ENCODE data around the gene POC1B. TPM values are rescaled to one million over a fixed set of nuclear protein-coding genes. Genes with fewer than 3 reads are reported as not detected.

Gene POC1B
- total and polyA plus RNA-seq, 4 experiments from 2014 or later = 19.8 to 46.3 (median 24.8) TPM

- intact Hi-C loops (cut with micrococcal nuclease) = no loop called here
Observed at GRCh38 chr12:89476904-89477595, 48.8 kb downstream of the POC1B start.

GRCh38 chr12:89476232-89476631 lies 49.6 kb downstream of the POC1B start:
- Mint-ChIP-seq H3K9me3 (no peaks in the 10 kb centered on the region), H3K36me3 (peaks cover 0 to 1% of the 10 kb centered on the region in 2 donors), H3K4me1 (peaks cover 15 to 36% (median 27%) of the 10 kb centered on the region in 4 donors), H3K27ac (peak overlapping the region in 2 of 7 donors; percentile 27 to 51), H3K27me3 (no peaks in the 10 kb centered on the region), H3K4me3 (peak overlapping the region in 1 of 8 donors; percentile 17)
- DNase-seq = no peak
- no peak overlapping the region for H3K4me3 ChIP-seq (ENCODE audit: low read length in 2 of 2)
- no peaks in the 10 kb centered on the region for H3K36me3 ChIP-seq (ENCODE audit: insufficient read depth, low read length)
- no peaks in the 10 kb centered on the region for H3K27me3 ChIP-seq (ENCODE audit: insufficient read depth, low read length)
- no peak overlapping the region for H3K27ac ChIP-seq (ENCODE audit: low read depth, low read length)
- H3K9me3 ChIP-seq (ENCODE audit: control insufficient read depth in 1 of 2, low read length in 2 of 2) = no peaks in the 10 kb centered on the region
- intact Hi-C loops (cut with micrococcal nuclease) = no loop called here
- peaks cover 23% of the 10 kb centered on the region for H3K4me1 ChIP-seq (ENCODE audit: insufficient read depth, low read length)
- ChIA-PET POLR2A (ENCODE audit: partially characterized antibody) (no interaction called here), CTCF (ENCODE audit: partially characterized antibody) (interaction anchor here (1.5 kb wide), 1 partner anchor 11 kb away, joined by 3 read pairs; no protein-coding TSS in a partner anchor)

More at GRCh38 chr12:89476904-89477595, 48.8 kb downstream of the POC1B start:
- CTCF ChIA-PET (ENCODE audit: partially characterized antibody) = interaction anchor here (1.3 to 1.5 kb wide), 4 partner anchors 10 to 47 kb away, joined by 3 to 6 read pairs (median 4); partner anchors contain the start of gene GALNT4
- peaks cover 23% of the 10 kb centered on the region for H3K4me1 ChIP-seq (ENCODE audit: insufficient read depth, low read length)
- no peak overlapping the region for H3K27ac ChIP-seq (ENCODE audit: low read depth, low read length)
- no peak for DNase-seq
- no peaks in the 10 kb centered on the region for H3K9me3 ChIP-seq (ENCODE audit: control insufficient read depth in 1 of 2, low read length in 2 of 2)
- Mint-ChIP-seq H3K27ac (peak overlapping the region in 6 of 7 donors; percentile 10 to 81 (median 53)), H3K9me3 (no peaks in the 10 kb centered on the region), H3K27me3 (no peaks in the 10 kb centered on the region), H3K4me1 (peaks cover 15 to 34% (median 26%) of the 10 kb centered on the region in 4 donors), H3K36me3 (peaks cover 0 to 2% of the 10 kb centered on the region in 2 donors), H3K4me3 (peak overlapping the region in 6 of 8 donors; percentile 4 to 65 (median 46))
- POLR2A ChIA-PET (ENCODE audit: partially characterized antibody) = interaction anchor here (0.7 kb wide), 1 partner anchor 128 kb away, joined by 3 read pairs; no protein-coding TSS in a partner anchor
- H3K36me3 ChIP-seq (ENCODE audit: insufficient read depth, low read length) = no peaks in the 10 kb centered on the region
- no peak overlapping the region for H3K4me3 ChIP-seq (ENCODE audit: low read length in 2 of 2)
- no peaks in the 10 kb centered on the region for H3K27me3 ChIP-seq (ENCODE audit: insufficient read depth, low read length)

GRCh38 chr12:89475203-89475990 lies 50.5 kb downstream of the POC1B start:
- H3K4me1 ChIP-seq (ENCODE audit: insufficient read depth, low read length) = peaks cover 30% of the 10 kb centered on the region
- Mint-ChIP-seq H3K4me1 (peaks cover 17 to 44% (median 32%) of the 10 kb centered on the region in 4 donors), H3K27me3 (no peaks in the 10 kb centered on the region), H3K4me3 (no peak overlapping the region), H3K36me3 (no peaks in the 10 kb centered on the region), H3K9me3 (no peaks in the 10 kb centered on the region), H3K27ac (peak overlapping the region in 5 of 7 donors; percentile 6 to 86 (median 60))
- H3K4me3 ChIP-seq (ENCODE audit: low read length in 2 of 2) = no peak overlapping the region
- no peaks in the 10 kb centered on the region for H3K27me3 ChIP-seq (ENCODE audit: insufficient read depth, low read length)
- intact Hi-C loops (cut with micrococcal nuclease) = no loop called here
- H3K9me3 ChIP-seq (ENCODE audit: control insufficient read depth in 1 of 2, low read length in 2 of 2) = no peaks in the 10 kb centered on the region
- ChIA-PET CTCF (ENCODE audit: partially characterized antibody) (interaction anchor here (0.7 to 11.9 kb wide), 7 partner anchors 8 to 458 kb away, joined by 3 to 185 read pairs (median 4); partner anchors contain the start of genes GALNT4 and POC1B), POLR2A (ENCODE audit: partially characterized antibody) (interaction anchor here (2.2 kb wide), 1 partner anchor 51 kb away, joined by 5 read pairs; no protein-coding TSS in a partner anchor)
- no peaks in the 10 kb centered on the region for H3K36me3 ChIP-seq (ENCODE audit: insufficient read depth, low read length)
- H3K27ac ChIP-seq (ENCODE audit: low read depth, low read length) = no peak overlapping the region
- DNase-seq = no peak

- Mint-ChIP-seq H3K36me3 (no peaks in the 10 kb centered on the region), H3K9me3 (no peaks in the 10 kb centered on the region), H3K27me3 (no peaks in the 10 kb centered on the region), H3K4me1 (peaks cover 19 to 50% (median 35%) of the 10 kb centered on the region in 4 donors), H3K4me3 (peak overlapping the region in 1 of 8 donors; percentile 32), H3K27ac (peak overlapping the region in 6 of 7 donors; percentile 6 to 86 (median 38))
- H3K9me3 ChIP-seq (ENCODE audit: control insufficient read depth in 1 of 2, low read length in 2 of 2) = no peaks in the 10 kb centered on the region
- ChIA-PET POLR2A (ENCODE audit: partially characterized antibody) (interaction anchor here (1.0 to 2.2 kb wide), 2 partner anchors 50 to 52 kb away, joined by 5 to 6 read pairs; partner anchors contain the start of gene GALNT4), CTCF (ENCODE audit: partially characterized antibody) (interaction anchor here (0.8 to 11.9 kb wide), 6 partner anchors 9 to 457 kb away, joined by 3 to 185 read pairs (median 4); partner anchors contain the start of genes GALNT4 and POC1B)
- no peak overlapping the region for H3K4me3 ChIP-seq (ENCODE audit: low read length in 2 of 2)
- peaks cover 36% of the 10 kb centered on the region for H3K4me1 ChIP-seq (ENCODE audit: insufficient read depth, low read length)
- intact Hi-C loops (cut with micrococcal nuclease) = no loop called here
- H3K27me3 ChIP-seq (ENCODE audit: insufficient read depth, low read length) = no peaks in the 10 kb centered on the region
- H3K36me3 ChIP-seq (ENCODE audit: insufficient read depth, low read length) = no peaks in the 10 kb centered on the region
- no peak overlapping the region for H3K27ac ChIP-seq (ENCODE audit: low read depth, low read length)
- DNase-seq = no peak
Observed at GRCh38 chr12:89474615-89475014, 51.2 kb downstream of the POC1B start.

GRCh38 chr12:89472508-89472907 lies 53.3 kb downstream of the POC1B start:
- CTCF ChIA-PET (ENCODE audit: partially characterized antibody) = interaction anchor here (11.9 kb wide), 1 partner anchor 54 kb away, joined by 185 read pairs; the partner anchor contains the start of genes GALNT4 and POC1B
- POLR2A ChIA-PET (ENCODE audit: partially characterized antibody) = no interaction called here
- intact Hi-C loops (cut with micrococcal nuclease) = no loop called here
- Mint-ChIP-seq H3K27me3 (no peaks in the 10 kb centered on the region), H3K4me1 (peaks cover 32 to 61% (median 47%) of the 10 kb centered on the region in 4 donors), H3K27ac (peak overlapping the region in 1 of 7 donors; percentile 8), H3K36me3 (no peaks in the 10 kb centered on the region), H3K9me3 (no peaks in the 10 kb centered on the region), H3K4me3 (no peak overlapping the region)
- Histone ChIP-seq H3K9me3 (ENCODE audit: control insufficient read depth in 1 of 2, low read length in 2 of 2) (no peaks in the 10 kb centered on the region), H3K27me3 (ENCODE audit: insufficient read depth, low read length) (no peaks in the 10 kb centered on the region), H3K36me3 (ENCODE audit: insufficient read depth, low read length) (no peaks in the 10 kb centered on the region), H3K4me3 (ENCODE audit: low read length in 2 of 2) (no peak overlapping the region), H3K4me1 (ENCODE audit: insufficient read depth, low read length) (peaks cover 51% of the 10 kb centered on the region), H3K27ac (ENCODE audit: low read depth, low read length) (no peak overlapping the region)
- DNase-seq = no peak

- no peaks in the 10 kb centered on the region for H3K9me3 Mint-ChIP-seq
- H3K4me3 Mint-ChIP-seq = peak overlapping the region in 2 of 8 donors; percentile 41 to 55
- peak in 4 of 5 donors; percentile 47 to 55 (median 53) for DNase-seq
- no peaks in the 10 kb centered on the region for H3K36me3 Mint-ChIP-seq
- Histone ChIP-seq H3K27ac (ENCODE audit: low read depth, low read length) (no peak overlapping the region), H3K9me3 (ENCODE audit: control insufficient read depth in 1 of 2, low read length in 2 of 2) (no peaks in the 10 kb centered on the region), H3K4me3 (ENCODE audit: low read length in 2 of 2) (no peak overlapping the region), H3K4me1 (ENCODE audit: insufficient read depth, low read length) (peaks cover 52% of the 10 kb centered on the region), H3K36me3 (ENCODE audit: insufficient read depth, low read length) (no peaks in the 10 kb centered on the region), H3K27me3 (ENCODE audit: insufficient read depth, low read length) (no peaks in the 10 kb centered on the region)
- H3K4me1 Mint-ChIP-seq = peaks cover 34 to 60% (median 46%) of the 10 kb centered on the region in 4 donors
- no peaks in the 10 kb centered on the region for H3K27me3 Mint-ChIP-seq
- ChIA-PET CTCF (ENCODE audit: partially characterized antibody) (interaction anchor here (0.5 to 11.9 kb wide), 16 partner anchors 9 to 454 kb away, joined by 3 to 185 read pairs (median 4); partner anchors contain the start of genes DUSP6, GALNT4 and POC1B), POLR2A (ENCODE audit: partially characterized antibody) (interaction anchor here (0.6 to 1.4 kb wide), 2 partner anchors 9 to 54 kb away, joined by 3 to 8 read pairs; partner anchors contain the start of genes GALNT4 and POC1B)
- peak overlapping the region in 4 of 7 donors; percentile 28 to 84 (median 76) for H3K27ac Mint-ChIP-seq
- intact Hi-C loops (cut with micrococcal nuclease) = loop anchor here (1.0 to 2.0 kb wide), 3 partner anchors 53 to 632 kb away; partner anchors contain the start of gene GALNT4
Observed at GRCh38 chr12:89470741-89471509, 54.9 kb downstream of the POC1B start.

All from CD4-positive, alpha-beta memory T cell (primary cell).